AG04450 (cell line): ENCODE measurements around the gene NSUN7. TPM values are rescaled to one million over a fixed set of nuclear protein-coding genes. Genes with fewer than 3 reads are reported as not detected.
"Not testable (repeated sequence)": the region's sequence is repeated elsewhere in the genome, so short reads cannot be mapped to it uniquely, and the experiment has no call there.

ENCODE experiments used
- CTCF ChIA-PET: fragments of 300-600, 350-600 bp; formaldehyde crosslinking; extraction: SDS; loops from one replicate; lab custom pipeline; 2022; ENCODE audit warnings: antibody characterized with exemption, inconsistent platforms; lab: Charles Lee
- POLR2A ChIA-PET: fragments of 350-600 bp; formaldehyde crosslinking; extraction: SDS; loops from one replicate; lab custom pipeline; 2021; ENCODE audit warnings: antibody characterized with exemption, inconsistent platforms; lab: Yijun Ruan, JAX
- DNase-seq: peaks from one replicate; pipeline ENCODE4 v3.0.0-alpha.2; 2011; ENCODE audit warnings: low read depth, low spot score
- H3K27ac ChIP-seq: one replicate; pipeline ENCODE4 v1.5.1; 2012; ENCODE audit warnings: low read depth, low read length, control low read depth
- H3K27me3 ChIP-seq: one replicate; pipeline ENCODE4 v1.6.0; 2012; ENCODE audit warnings: low read length; ENCODE audit not compliant: control insufficient read depth, insufficient read depth
- H3K4me3 ChIP-seq: 2 replicates; pipeline ENCODE4 v1.5.1; 2011; ENCODE audit warnings: mild to moderate bottlenecking, low read depth, low read length, control low read depth
- H3K9me3 ChIP-seq: 2 replicates; pipeline ENCODE4 v1.5.1; 2012; ENCODE audit warnings: low read length; ENCODE audit not compliant: control insufficient read depth, insufficient read depth
- polyA plus RNA-seq: library from polyadenylated mRNA; depleted of rRNA; stranded (reverse); fragments of >200 nt; gene quantifications from 2 replicates; pipeline ENCODE4 v1.2.3, GENCODE V29; 2011
- TF ChIP-seq, protein P1 (sequence below): IDR thresholded peaks from 2 replicates; pipeline ENCODE4 v1.5.1; 2011; ENCODE audit warnings: low read depth, low read length, control low read depth, inconsistent platforms

Gene NSUN7
- polyA plus RNA-seq, 1 experiment, result 0.11 TPM

DNA sequence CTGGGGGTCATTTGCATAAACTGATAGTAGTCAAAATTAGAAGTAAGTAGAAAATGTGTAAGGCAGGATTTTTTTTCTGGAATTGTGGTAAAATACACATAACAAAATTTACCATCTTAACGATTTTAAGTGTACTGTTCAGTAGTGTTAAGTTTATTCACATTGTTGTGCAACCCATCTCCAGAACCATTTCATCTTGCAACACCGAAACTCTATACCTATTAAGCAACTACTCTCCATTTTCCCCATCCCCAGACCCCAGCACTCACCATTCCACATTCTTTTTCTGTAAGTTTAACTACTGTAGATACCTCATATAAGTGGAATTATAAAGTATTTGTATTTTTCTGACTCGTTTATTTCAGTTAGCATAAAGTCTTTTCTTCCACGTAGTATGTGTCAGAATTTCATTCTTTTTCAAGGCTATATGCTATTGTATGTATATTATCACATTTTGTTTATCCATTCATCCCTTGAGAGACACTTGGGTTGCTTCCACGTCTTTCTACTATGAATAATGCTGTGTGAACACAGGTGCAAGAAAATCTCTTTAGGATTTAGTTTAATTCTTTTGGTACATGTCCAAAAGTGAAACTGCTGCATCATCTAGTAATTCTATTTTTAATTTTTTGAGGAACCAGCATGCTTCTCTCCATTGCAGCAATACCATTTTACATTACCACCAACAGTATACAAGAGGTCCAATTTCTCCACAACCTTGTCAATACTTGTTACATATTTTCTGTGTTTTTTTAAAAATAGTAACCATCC is 39.1 kb upstream of the NSUN7 start:
- TF ChIP-seq, protein P1, sequence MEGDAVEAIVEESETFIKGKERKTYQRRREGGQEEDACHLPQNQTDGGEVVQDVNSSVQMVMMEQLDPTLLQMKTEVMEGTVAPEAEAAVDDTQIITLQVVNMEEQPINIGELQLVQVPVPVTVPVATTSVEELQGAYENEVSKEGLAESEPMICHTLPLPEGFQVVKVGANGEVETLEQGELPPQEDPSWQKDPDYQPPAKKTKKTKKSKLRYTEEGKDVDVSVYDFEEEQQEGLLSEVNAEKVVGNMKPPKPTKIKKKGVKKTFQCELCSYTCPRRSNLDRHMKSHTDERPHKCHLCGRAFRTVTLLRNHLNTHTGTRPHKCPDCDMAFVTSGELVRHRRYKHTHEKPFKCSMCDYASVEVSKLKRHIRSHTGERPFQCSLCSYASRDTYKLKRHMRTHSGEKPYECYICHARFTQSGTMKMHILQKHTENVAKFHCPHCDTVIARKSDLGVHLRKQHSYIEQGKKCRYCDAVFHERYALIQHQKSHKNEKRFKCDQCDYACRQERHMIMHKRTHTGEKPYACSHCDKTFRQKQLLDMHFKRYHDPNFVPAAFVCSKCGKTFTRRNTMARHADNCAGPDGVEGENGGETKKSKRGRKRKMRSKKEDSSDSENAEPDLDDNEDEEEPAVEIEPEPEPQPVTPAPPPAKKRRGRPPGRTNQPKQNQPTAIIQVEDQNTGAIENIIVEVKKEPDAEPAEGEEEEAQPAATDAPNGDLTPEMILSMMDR, result no peak
- H3K27me3 ChIP-seq, result peaks cover 7% of the 10 kb centered on the region
- DNase-seq, result no peak
- no peaks in the 10 kb centered on the region for H3K9me3 ChIP-seq
- H3K4me3 ChIP-seq, result no peak overlapping the region
- ChIA-PET CTCF (no interaction called here), POLR2A (no interaction called here)
- H3K27ac ChIP-seq, result no peak overlapping the region

- CTCF ChIA-PET, result interaction anchor here (1.4 kb wide), 1 partner anchor 396 kb away, joined by 4 read pairs; no protein-coding TSS in a partner anchor
- H3K27me3 ChIP-seq, POLR2A ChIA-PET, DNase-seq, H3K27ac ChIP-seq, H3K4me3 ChIP-seq, H3K9me3 ChIP-seq: not testable (repeated sequence)
These were observed 36.8 kb upstream of the NSUN7 start for GRCh38 chr4:40713001-40713400.

GRCh38 chr4:40713798-40714197 is 36.0 kb upstream of the NSUN7 start:
- no peak overlapping the region for H3K4me3 ChIP-seq
- DNase-seq, result no peak
- H3K9me3 ChIP-seq, result no peaks in the 10 kb centered on the region
- TF ChIP-seq, protein P1, result no peak
- POLR2A ChIA-PET, result no interaction called here
- CTCF ChIA-PET, result no interaction called here
- peaks cover 7% of the 10 kb centered on the region for H3K27me3 ChIP-seq
- no peak overlapping the region for H3K27ac ChIP-seq

- no peaks in the 10 kb centered on the region for H3K27me3 ChIP-seq
- H3K27ac ChIP-seq, result no peak overlapping the region
- POLR2A ChIA-PET, result no interaction called here
- no peak overlapping the region for H3K4me3 ChIP-seq
- CTCF ChIA-PET, result interaction anchor here (0.6 to 1.8 kb wide), 8 partner anchors 141 to 1653 kb away, joined by 3 to 13 read pairs (median 4); no protein-coding TSS in a partner anchor
- no peaks in the 10 kb centered on the region for H3K9me3 ChIP-seq
- no peak for DNase-seq
- TF ChIP-seq, protein P1, result no peak
These were observed 31.2 kb upstream of the NSUN7 start for GRCh38 chr4:40718586-40718985.

DNA sequence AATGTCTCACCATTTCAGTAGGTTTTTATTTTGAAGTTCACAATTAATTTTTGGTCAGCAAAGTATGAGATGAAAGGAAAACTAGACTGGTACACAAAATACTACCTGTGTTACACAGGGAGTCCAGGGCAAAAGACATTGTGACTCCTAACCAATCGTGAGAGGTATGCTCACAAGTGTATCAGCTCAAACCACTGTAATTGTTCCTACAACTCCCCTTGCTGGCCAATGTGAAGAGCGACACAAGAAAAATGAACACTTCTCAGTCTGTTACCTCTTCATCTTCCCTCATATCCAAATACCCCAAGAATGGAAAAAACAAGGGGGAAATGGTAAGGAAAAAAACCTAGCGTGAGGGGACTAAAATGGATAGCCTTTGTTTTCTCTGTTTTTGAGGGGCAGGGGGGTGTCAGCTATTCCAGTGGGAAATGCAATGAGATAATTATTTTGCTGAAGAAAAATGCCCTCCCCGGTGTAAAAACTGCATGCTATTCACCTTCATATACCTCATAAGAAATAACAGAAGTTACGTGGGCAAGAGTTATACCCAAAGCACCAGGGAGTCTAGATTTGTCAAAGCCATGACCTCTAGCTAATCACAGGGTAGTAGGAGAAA is 30.6 kb upstream of the NSUN7 start:
- CTCF ChIA-PET, result interaction anchor here (0.6 to 1.8 kb wide), 11 partner anchors 74 to 1653 kb away, joined by 3 to 13 read pairs (median 3); partner anchors contain the start of gene RBM47
- POLR2A ChIA-PET, result no interaction called here
- Histone ChIP-seq H3K27ac (no peak overlapping the region), H3K9me3 (no peaks in the 10 kb centered on the region), H3K27me3 (no peaks in the 10 kb centered on the region), H3K4me3 (no peak overlapping the region)
- TF ChIP-seq, protein P1, result peak; percentile 70
- no peak for DNase-seq
